ENCODE results near the gene DUSP5. TPM values are rescaled to one million over a fixed set of nuclear protein-coding genes. Genes with fewer than 3 reads are reported as not detected.
"Not testable (repeated sequence)": the region's sequence is repeated elsewhere in the genome, so short reads cannot be mapped to it uniquely, and the experiment has no call there.

Gene DUSP5
- total RNA-seq, 1 experiment from 2014 or later: 14.2 TPM

DNA sequence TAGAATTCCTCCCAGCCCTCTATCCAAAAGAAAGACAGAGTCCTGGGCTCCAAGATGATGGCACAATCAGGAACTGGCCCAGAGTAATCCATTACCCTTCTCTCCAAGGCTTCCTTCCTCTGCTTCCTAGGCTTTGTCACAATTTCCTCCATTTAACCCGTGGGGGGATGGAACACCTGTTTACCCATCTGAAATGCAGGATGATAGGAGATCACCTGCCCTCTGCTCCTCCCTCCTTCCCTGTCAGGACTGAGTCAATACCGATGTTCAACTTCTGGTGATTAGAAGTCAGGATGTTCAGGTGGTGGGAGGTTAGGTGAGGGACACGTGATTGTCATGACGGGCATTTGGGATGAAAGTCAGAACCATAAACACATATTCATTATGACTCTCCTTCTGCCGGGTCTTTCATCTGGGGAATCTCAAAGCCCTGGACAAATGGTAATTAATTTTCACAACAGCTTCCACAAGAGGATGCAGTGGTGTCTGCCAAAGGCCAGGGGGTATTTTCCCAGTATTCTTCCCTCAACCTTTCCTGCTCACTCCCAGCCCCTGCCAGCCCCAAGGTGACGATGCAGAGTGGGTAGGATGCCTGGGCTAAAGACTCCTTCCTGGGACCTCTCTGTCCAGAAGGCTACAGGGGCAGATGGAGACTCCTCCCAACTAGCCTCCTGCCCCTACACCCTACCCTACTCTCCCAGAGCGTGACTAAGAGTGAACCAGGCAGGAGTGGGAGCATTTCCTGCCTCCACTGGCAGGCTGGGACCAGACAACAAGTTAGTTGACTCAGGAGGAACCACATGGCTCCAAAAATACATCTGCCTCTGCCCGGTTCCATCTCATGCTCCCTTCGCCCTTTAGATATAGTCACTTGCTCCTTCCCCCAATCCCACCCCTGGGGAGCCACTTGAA, 27.9 kb downstream of the DUSP5 start:
- Histone ChIP-seq H3K36me3 (ENCODE audit: low read depth) (peaks cover 26% of the 10 kb centered on the region; the same call in 1 of the 2 replicates), H3K9me3 (ENCODE audit: insufficient read depth, low read depth) (no peaks in the 10 kb centered on the region), H4K20me1 (ENCODE audit: insufficient read depth) (peaks cover 3% of the 10 kb centered on the region; the same call in 1 of the 2 replicates), H3K9me2 (ENCODE audit: insufficient read depth) (no peaks in the 10 kb centered on the region), H3K4me1 (replicated peaks; ENCODE audit: insufficient read depth) (peaks cover 48% of the 10 kb centered on the region), H3K27me3 (ENCODE audit: insufficient read depth, low read depth) (no peaks in the 10 kb centered on the region), H3F3A (ENCODE audit: insufficient read depth, low read depth) (peaks cover 84% of the 10 kb centered on the region), H2AFZ (no peak overlapping the region), H3K27ac (peak overlapping the region; percentile 26), H3K79me2 (ENCODE audit: low read depth) (peaks cover 4% of the 10 kb centered on the region; the same call in 1 of the 2 replicates), H3K4me3 (no peak overlapping the region), H3K4me2 (no peak overlapping the region)
- ChIA-PET POLR2A (ENCODE audit: unreplicated experiment) (no interaction called here), CTCF (no interaction called here)
- no TSS peak for BruUV-seq (replicated peaks)
- TF ChIP-seq EZH2 (IDR thresholded peaks at IDR 0.05; ENCODE audit: low read depth): no peak
- TF ChIP-seq, protein P1, sequence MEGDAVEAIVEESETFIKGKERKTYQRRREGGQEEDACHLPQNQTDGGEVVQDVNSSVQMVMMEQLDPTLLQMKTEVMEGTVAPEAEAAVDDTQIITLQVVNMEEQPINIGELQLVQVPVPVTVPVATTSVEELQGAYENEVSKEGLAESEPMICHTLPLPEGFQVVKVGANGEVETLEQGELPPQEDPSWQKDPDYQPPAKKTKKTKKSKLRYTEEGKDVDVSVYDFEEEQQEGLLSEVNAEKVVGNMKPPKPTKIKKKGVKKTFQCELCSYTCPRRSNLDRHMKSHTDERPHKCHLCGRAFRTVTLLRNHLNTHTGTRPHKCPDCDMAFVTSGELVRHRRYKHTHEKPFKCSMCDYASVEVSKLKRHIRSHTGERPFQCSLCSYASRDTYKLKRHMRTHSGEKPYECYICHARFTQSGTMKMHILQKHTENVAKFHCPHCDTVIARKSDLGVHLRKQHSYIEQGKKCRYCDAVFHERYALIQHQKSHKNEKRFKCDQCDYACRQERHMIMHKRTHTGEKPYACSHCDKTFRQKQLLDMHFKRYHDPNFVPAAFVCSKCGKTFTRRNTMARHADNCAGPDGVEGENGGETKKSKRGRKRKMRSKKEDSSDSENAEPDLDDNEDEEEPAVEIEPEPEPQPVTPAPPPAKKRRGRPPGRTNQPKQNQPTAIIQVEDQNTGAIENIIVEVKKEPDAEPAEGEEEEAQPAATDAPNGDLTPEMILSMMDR (conservative IDR thresholded peaks at IDR 0.05): no peak
- intact Hi-C loops (cut with micrococcal nuclease; ENCODE audit: unreplicated experiment): no loop called here
- no peak for DNase-seq

- Histone ChIP-seq H3F3A (ENCODE audit: insufficient read depth, low read depth) (peaks cover 72% of the 10 kb centered on the region), H3K4me1 (replicated peaks; ENCODE audit: insufficient read depth) (peaks cover 60% of the 10 kb centered on the region), H3K9me2 (ENCODE audit: insufficient read depth) (no peaks in the 10 kb centered on the region), H2AFZ (no peak overlapping the region), H3K27ac (peak overlapping the region; percentile 88; the same call in 1 of the 2 replicates), H3K9me3 (ENCODE audit: insufficient read depth, low read depth) (no peaks in the 10 kb centered on the region), H3K27me3 (ENCODE audit: insufficient read depth, low read depth) (no peaks in the 10 kb centered on the region), H3K4me2 (no peak overlapping the region), H3K79me2 (ENCODE audit: low read depth) (peaks cover 4% of the 10 kb centered on the region; the same call in 1 of the 2 replicates), H4K20me1 (ENCODE audit: insufficient read depth) (no peaks in the 10 kb centered on the region; the same call in 1 of the 2 replicates), H3K36me3 (ENCODE audit: low read depth) (peaks cover 17% of the 10 kb centered on the region; the same call in 1 of the 2 replicates), H3K4me3 (no peak overlapping the region)
- no TSS peak for BruUV-seq (replicated peaks)
- intact Hi-C loops (cut with micrococcal nuclease; ENCODE audit: unreplicated experiment): no loop called here
- TF ChIP-seq, protein P1 (conservative IDR thresholded peaks at IDR 0.05): no peak
- TF ChIP-seq EZH2 (IDR thresholded peaks at IDR 0.05; ENCODE audit: low read depth): no peak
- DNase-seq: no peak
- POLR2A ChIA-PET (ENCODE audit: unreplicated experiment): no interaction called here
- CTCF ChIA-PET: no interaction called here
These were observed 30.0 kb downstream of the DUSP5 start for GRCh38 chr10:110527731-110528171.

GRCh38 chr10:110528224-110528996, 30.7 kb downstream of the DUSP5 start:
- no peak for DNase-seq
- Histone ChIP-seq H3K9me2 (ENCODE audit: insufficient read depth) (no peaks in the 10 kb centered on the region), H3K9me3 (ENCODE audit: insufficient read depth, low read depth) (no peaks in the 10 kb centered on the region), H3F3A (ENCODE audit: insufficient read depth, low read depth) (peaks cover 68% of the 10 kb centered on the region), H4K20me1 (ENCODE audit: insufficient read depth) (no peaks in the 10 kb centered on the region; the same call in 1 of the 2 replicates), H3K4me3 (no peak overlapping the region), H3K27me3 (ENCODE audit: insufficient read depth, low read depth) (no peaks in the 10 kb centered on the region), H3K4me2 (peak overlapping the region; percentile 67; the same call in 1 of the 2 replicates), H3K4me1 (replicated peaks; ENCODE audit: insufficient read depth) (peaks cover 59% of the 10 kb centered on the region), H3K36me3 (ENCODE audit: low read depth) (peaks cover 14% of the 10 kb centered on the region; the same call in 1 of the 2 replicates), H3K79me2 (ENCODE audit: low read depth) (peaks cover 3% of the 10 kb centered on the region; the same call in 1 of the 2 replicates), H3K27ac (peak overlapping the region; percentile 88), H2AFZ (no peak overlapping the region)
- BruUV-seq (replicated peaks): no TSS peak
- ChIA-PET CTCF (no interaction called here), POLR2A (ENCODE audit: unreplicated experiment) (no interaction called here)
- TF ChIP-seq EZH2 (IDR thresholded peaks at IDR 0.05; ENCODE audit: low read depth): no peak
- TF ChIP-seq, protein P1 (conservative IDR thresholded peaks at IDR 0.05): no peak
- intact Hi-C loops (cut with micrococcal nuclease; ENCODE audit: unreplicated experiment): no loop called here

DNA sequence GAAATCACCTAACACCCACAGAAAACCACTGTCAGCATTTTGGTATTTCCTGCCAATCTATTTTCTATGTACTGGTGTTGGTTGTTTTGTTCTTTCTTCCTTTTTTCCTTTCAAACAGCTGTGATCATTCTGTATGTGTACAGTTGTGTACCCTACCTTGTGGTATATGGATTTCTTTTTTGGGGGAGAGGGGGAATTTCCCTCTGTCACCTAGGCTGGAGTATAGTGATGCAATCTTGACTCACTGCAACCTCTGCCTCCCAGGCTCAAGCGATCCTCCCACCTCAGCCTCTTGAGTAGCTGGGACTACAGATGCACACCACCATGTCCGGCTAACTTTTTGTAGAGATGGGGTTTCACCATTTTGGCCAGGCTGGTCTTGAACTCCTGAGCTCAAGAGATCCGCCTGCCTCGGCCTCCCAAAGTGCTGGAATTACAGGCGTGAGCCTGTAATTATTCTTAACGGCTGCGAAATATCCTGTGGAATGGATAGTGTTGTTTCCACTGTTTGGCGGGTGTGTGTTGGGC, 31.4 kb downstream of the DUSP5 start:
- H3K9me2 ChIP-seq (ENCODE audit: insufficient read depth); DNase-seq; H3K9me3 ChIP-seq (ENCODE audit: insufficient read depth, low read depth); H3K4me3 ChIP-seq; H3K36me3 ChIP-seq (ENCODE audit: low read depth); POLR2A ChIA-PET (ENCODE audit: unreplicated experiment); H3K79me2 ChIP-seq (ENCODE audit: low read depth); H4K20me1 ChIP-seq (ENCODE audit: insufficient read depth); BruUV-seq (replicated peaks); intact Hi-C loops (cut with micrococcal nuclease; ENCODE audit: unreplicated experiment); CTCF ChIA-PET; H3K27me3 ChIP-seq (ENCODE audit: insufficient read depth, low read depth); H2AFZ ChIP-seq: not testable (repeated sequence)
- Histone ChIP-seq H3F3A (ENCODE audit: insufficient read depth, low read depth) (peaks cover 62% of the 10 kb centered on the region), H3K4me1 (replicated peaks; ENCODE audit: insufficient read depth) (peaks cover 53% of the 10 kb centered on the region), H3K4me2 (peak overlapping the region; percentile 67; the same call in 1 of the 2 replicates), H3K27ac (peak overlapping the region; percentile 88)

All from PC-9 (cell line).